Tibial nerve (tissue), 4 donors: ENCODE data around the gene EPB41L4B. TPM values are rescaled to one million over a fixed set of nuclear protein-coding genes. Genes with fewer than 3 reads are reported as not detected.

Experiments used
- DNase-seq, 2 donors: peaks; one replicate each; pipeline ENCODE4 v3.0.0-alpha.2; 2019; ENCODE audit warnings: low spot score in 2 of 2
- H3K27ac ChIP-seq, 4 donors: fragments of 200-600 bp; sonication (generic) in 3 of 4; one replicate each; pipeline ENCODE4 v1.5.1; 2017 to 2019; ENCODE audit warnings: mild to moderate bottlenecking in 1 of 4
- H3K27me3 ChIP-seq, 2 donors: fragments of 200-600 bp; sonication (generic) in 1 of 2; one replicate each; pipeline versions ENCODE4 v1.5.1 to v1.6.0; 2017 to 2019
- H3K36me3 ChIP-seq, 3 donors: fragments of 200-600 bp; sonication (generic); one replicate each; pipeline ENCODE4 v1.5.1; 2018 to 2019
- H3K4me1 ChIP-seq, 4 donors: fragments of 200-600 bp; sonication (generic) in 3 of 4; one replicate each; pipeline ENCODE4 v1.5.1; 2017 to 2019
- H3K4me3 ChIP-seq, 4 donors: fragments of 200-600 bp; sonication (generic) in 3 of 4; one replicate each; pipeline ENCODE4 v1.5.1; 2017 to 2019; ENCODE audit warnings: mild to moderate bottlenecking in 1 of 4, moderate library complexity in 1 of 4
- H3K9me3 ChIP-seq, 4 donors: fragments of 200-600 bp; sonication (generic) in 3 of 4; one replicate each; pipeline ENCODE4 v1.5.1; 2017 to 2019
- CTCF ChIP-seq, 5 experiments: fragments of 200-600 bp in 3 of 5; fragments of 450-650 bp in 2 of 5; sonication (generic) in 3 of 5; IDR thresholded peaks; one replicate each; pipeline ENCODE4 v1.5.1; 2016 to 2019; ENCODE audit warnings: antibody characterized with exemption in 5 of 5, mild to moderate bottlenecking in 3 of 5, moderate library complexity in 2 of 5
- EP300 ChIP-seq, 2 donors: sonication (generic); formaldehyde crosslinking; IDR thresholded peaks; one replicate each; pipeline ENCODE4 v1.6.1; 2017; ENCODE audit warnings: antibody characterized with exemption in 2 of 2, mild to moderate bottlenecking in 1 of 2
- POLR2A ChIP-seq, 2 donors: fragments of 450-650 bp; IDR thresholded peaks; one replicate each; pipeline ENCODE4 v1.6.1; 2017; ENCODE audit warnings: antibody characterized with exemption in 2 of 2, mild to moderate bottlenecking in 2 of 2, moderate library complexity in 2 of 2
- WGBS, 2 donors: methylation state at CpG; one replicate each; pipeline ENCODE4 v1.1.5; 2018; 5-methylcytosine and 5-hydroxymethylcytosine counted together
- total RNA-seq, 4 donors: library from RNA; depleted of rRNA; stranded (reverse); fragments of >200 nt; gene quantifications; one replicate each; pipeline ENCODE4 v1.1.0, GENCODE V29; 2016

EPB41L4B gene
- total RNA-seq, 4 donors from 2014 or later = 14.7 to 28.0 (median 19.1) TPM

GRCh38 chr9:109303900-109304299 is 17.0 kb downstream of the EPB41L4B start:
- TF ChIP-seq EP300 (IDR thresholded peaks at IDR 0.05) (no peak), POLR2A (IDR thresholded peaks at IDR 0.05) (no peak), CTCF (IDR thresholded peaks at IDR 0.05) (no peak)
- H3K4me3 ChIP-seq = no peak overlapping the region
- peaks cover 0 to 14% (median 6%) of the 10 kb centered on the region in 4 donors for H3K4me1 ChIP-seq
- no peaks in the 10 kb centered on the region for H3K27me3 ChIP-seq
- no peaks in the 10 kb centered on the region for H3K9me3 ChIP-seq
- DNase-seq = no peak
- H3K27ac ChIP-seq = peak overlapping the region in 3 of 4 donors; percentile 5 to 89 (median 60)
- H3K36me3 ChIP-seq = no peaks in the 10 kb centered on the region
- 76 to 81% methylated on average over 2 of the region's 2 CpGs for WGBS, 2 donors

- Histone ChIP-seq H3K36me3 (no peaks in the 10 kb centered on the region), H3K4me3 (no peak overlapping the region), H3K27ac (peak overlapping the region in 1 of 4 donors; percentile 7), H3K4me1 (peaks cover 0 to 15% (median 3%) of the 10 kb centered on the region in 4 donors), H3K27me3 (no peaks in the 10 kb centered on the region), H3K9me3 (no peaks in the 10 kb centered on the region)
- WGBS, 2 donors = 85 to 93% methylated on average over 5 of the region's 5 CpGs
- DNase-seq = no peak
- no peak for TF ChIP-seq EP300 (IDR thresholded peaks at IDR 0.05)
Measured at GRCh38 chr9:109302606-109303005, 18.3 kb downstream of the EPB41L4B start.

GRCh38 chr9:109301012-109301411 is 19.8 kb downstream of the EPB41L4B start:
- Histone ChIP-seq H3K9me3 (no peaks in the 10 kb centered on the region), H3K4me3 (no peak overlapping the region), H3K27ac (no peak overlapping the region), H3K36me3 (no peaks in the 10 kb centered on the region), H3K27me3 (no peaks in the 10 kb centered on the region), H3K4me1 (peaks cover 0 to 20% (median 2%) of the 10 kb centered on the region in 4 donors)
- no peak for TF ChIP-seq POLR2A (IDR thresholded peaks at IDR 0.05)
- no peak for TF ChIP-seq EP300 (IDR thresholded peaks at IDR 0.05)
- no peak for TF ChIP-seq CTCF (IDR thresholded peaks at IDR 0.05)
- 74 to 81% methylated on average over 2 of the region's 2 CpGs for WGBS, 2 donors
- DNase-seq = no peak

- no peak for DNase-seq
- no peaks in the 10 kb centered on the region for H3K27me3 ChIP-seq
- TF ChIP-seq EP300 (IDR thresholded peaks at IDR 0.05) = no peak
- TF ChIP-seq CTCF (IDR thresholded peaks at IDR 0.05) = no peak
- 87 to 93% methylated on average over 11 of the region's 11 CpGs for WGBS, 2 donors
- no peaks in the 10 kb centered on the region for H3K36me3 ChIP-seq
- H3K4me3 ChIP-seq = no peak overlapping the region
- H3K27ac ChIP-seq = no peak overlapping the region
- no peaks in the 10 kb centered on the region for H3K9me3 ChIP-seq
- peaks cover 0 to 31% (median 2%) of the 10 kb centered on the region in 4 donors for H3K4me1 ChIP-seq
Measured at GRCh38 chr9:109299891-109300290, 21.0 kb downstream of the EPB41L4B start.

GRCh38 chr9:109297899-109298298 is 23.0 kb downstream of the EPB41L4B start:
- Histone ChIP-seq H3K9me3 (no peaks in the 10 kb centered on the region), H3K27me3 (no peaks in the 10 kb centered on the region), H3K27ac (peak overlapping the region in 1 of 4 donors; percentile 33), H3K4me3 (no peak overlapping the region), H3K36me3 (no peaks in the 10 kb centered on the region), H3K4me1 (peaks cover 0 to 26% (median 1%) of the 10 kb centered on the region in 4 donors)
- 23 to 25% methylated on average over 1 of the region's 1 CpG for WGBS, 2 donors
- TF ChIP-seq CTCF (IDR thresholded peaks at IDR 0.05) (no peak), EP300 (IDR thresholded peaks at IDR 0.05) (no peak), POLR2A (IDR thresholded peaks at IDR 0.05) (no peak)
- DNase-seq = no peak
